Suprapubic skin (tissue), 4 donors: ENCODE results near the gene PIK3R1. TPM values are rescaled to one million over a fixed set of nuclear protein-coding genes. Genes with fewer than 3 reads are reported as not detected.

Experiments used
- DNase-seq, 2 donors: peaks; one replicate each; pipeline ENCODE4 v3.0.0-alpha.2; 2019; ENCODE audit warnings: low spot score in 2 of 2
- H3K27ac ChIP-seq: fragments of 200-600 bp; sonication (generic); one replicate; pipeline ENCODE4 v1.5.1; 2019
- H3K27me3 ChIP-seq: fragments of 200-600 bp; sonication (generic); one replicate; pipeline ENCODE4 v1.5.1; 2019
- H3K36me3 ChIP-seq: fragments of 200-600 bp; sonication (generic); one replicate; pipeline ENCODE4 v1.5.1; 2019
- H3K4me1 ChIP-seq: fragments of 200-600 bp; sonication (generic); one replicate; pipeline ENCODE4 v1.5.1; 2019
- H3K4me3 ChIP-seq: fragments of 200-600 bp; sonication (generic); one replicate; pipeline ENCODE4 v1.5.1; 2019; ENCODE audit warnings: mild to moderate bottlenecking
- H3K9me3 ChIP-seq: fragments of 200-600 bp; sonication (generic); one replicate; pipeline ENCODE4 v1.5.1; 2019
- EP300 ChIP-seq: sonication (generic); formaldehyde crosslinking; IDR thresholded peaks from one replicate; pipeline ENCODE4 v1.6.1; 2017; ENCODE audit warnings: antibody characterized with exemption
- POLR2A ChIP-seq, 2 donors: fragments of 450-650 bp; IDR thresholded peaks; one replicate each; pipeline ENCODE4 v1.6.1; 2017; ENCODE audit warnings: antibody characterized with exemption in 2 of 2, mild to moderate bottlenecking in 2 of 2, moderate library complexity in 2 of 2
- POLR2AphosphoS5 ChIP-seq, 3 donors: sonication (generic); formaldehyde crosslinking; IDR thresholded peaks; one replicate each; pipeline ENCODE4 v1.6.1; 2017; ENCODE audit warnings: antibody characterized with exemption in 3 of 3
- WGBS: methylation state at CpG from one replicate; pipeline ENCODE4 v1.1.5; 2018; 5-methylcytosine and 5-hydroxymethylcytosine counted together
- total RNA-seq, 4 donors: library from RNA; depleted of rRNA; stranded (reverse); fragments of >200 nt; gene quantifications; one replicate each; pipeline ENCODE4 v1.1.0, GENCODE V29; 2016
- TF ChIP-seq, protein P1 (sequence below), 2 donors: fragments of 200-600 bp in 1 of 2; fragments of 450-650 bp in 1 of 2; sonication (generic) in 1 of 2; IDR thresholded peaks; one replicate each; pipeline ENCODE4 v1.5.1; 2016 to 2019; ENCODE audit warnings: antibody characterized with exemption in 2 of 2, mild to moderate bottlenecking in 1 of 2, moderate library complexity in 1 of 2

PIK3R1 gene
- total RNA-seq, 4 donors from 2014 or later = 96.5 to 257 (median 181) TPM

DNA sequence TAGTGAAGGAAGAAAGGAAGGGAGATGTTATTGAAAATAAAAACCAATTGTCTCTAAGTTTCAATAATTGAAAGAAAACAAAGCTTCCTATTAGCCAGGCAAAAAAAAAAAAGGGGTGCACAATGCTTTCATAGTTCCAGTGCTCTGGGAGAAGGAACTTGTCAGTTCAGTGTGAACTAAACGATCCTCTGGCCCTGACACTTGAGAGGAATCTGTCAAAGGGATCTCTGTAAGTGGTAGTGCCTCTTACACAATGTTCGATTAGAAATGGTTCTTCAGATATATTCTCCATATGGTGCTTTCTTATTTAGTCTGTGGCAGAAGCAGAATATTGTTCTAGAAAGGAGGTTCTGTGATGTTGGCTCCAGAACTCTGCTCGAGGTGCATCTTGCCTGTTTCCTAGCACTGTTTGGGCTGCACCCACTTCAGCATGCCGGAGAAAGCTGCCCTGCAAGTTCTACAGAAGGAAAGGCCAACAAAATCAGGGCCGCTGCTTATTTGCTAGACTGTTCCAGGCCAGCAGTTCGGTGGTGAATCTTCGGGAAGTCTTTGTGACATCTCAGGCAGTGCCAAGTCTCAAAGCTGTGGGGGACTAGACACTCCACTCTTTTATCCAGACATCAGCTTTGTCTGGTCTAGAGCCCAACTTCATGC lies 90.9 kb downstream of the PIK3R1 start:
- no peak overlapping the region for H3K4me3 ChIP-seq
- DNase-seq = no peak
- WGBS = 55% methylated on average over 7 of the region's 7 CpGs
- peaks cover 35% of the 10 kb centered on the region for H3K4me1 ChIP-seq
- TF ChIP-seq POLR2AphosphoS5 (IDR thresholded peaks at IDR 0.05) (no peak), POLR2A (IDR thresholded peaks at IDR 0.05) (no peak), EP300 (no peak)
- TF ChIP-seq, protein P1, sequence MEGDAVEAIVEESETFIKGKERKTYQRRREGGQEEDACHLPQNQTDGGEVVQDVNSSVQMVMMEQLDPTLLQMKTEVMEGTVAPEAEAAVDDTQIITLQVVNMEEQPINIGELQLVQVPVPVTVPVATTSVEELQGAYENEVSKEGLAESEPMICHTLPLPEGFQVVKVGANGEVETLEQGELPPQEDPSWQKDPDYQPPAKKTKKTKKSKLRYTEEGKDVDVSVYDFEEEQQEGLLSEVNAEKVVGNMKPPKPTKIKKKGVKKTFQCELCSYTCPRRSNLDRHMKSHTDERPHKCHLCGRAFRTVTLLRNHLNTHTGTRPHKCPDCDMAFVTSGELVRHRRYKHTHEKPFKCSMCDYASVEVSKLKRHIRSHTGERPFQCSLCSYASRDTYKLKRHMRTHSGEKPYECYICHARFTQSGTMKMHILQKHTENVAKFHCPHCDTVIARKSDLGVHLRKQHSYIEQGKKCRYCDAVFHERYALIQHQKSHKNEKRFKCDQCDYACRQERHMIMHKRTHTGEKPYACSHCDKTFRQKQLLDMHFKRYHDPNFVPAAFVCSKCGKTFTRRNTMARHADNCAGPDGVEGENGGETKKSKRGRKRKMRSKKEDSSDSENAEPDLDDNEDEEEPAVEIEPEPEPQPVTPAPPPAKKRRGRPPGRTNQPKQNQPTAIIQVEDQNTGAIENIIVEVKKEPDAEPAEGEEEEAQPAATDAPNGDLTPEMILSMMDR (IDR thresholded peaks at IDR 0.05) = no peak
- no peaks in the 10 kb centered on the region for H3K9me3 ChIP-seq
- H3K27ac ChIP-seq = peak overlapping the region; percentile 71
- H3K36me3 ChIP-seq = peaks cover 8% of the 10 kb centered on the region
- no peaks in the 10 kb centered on the region for H3K27me3 ChIP-seq

DNA sequence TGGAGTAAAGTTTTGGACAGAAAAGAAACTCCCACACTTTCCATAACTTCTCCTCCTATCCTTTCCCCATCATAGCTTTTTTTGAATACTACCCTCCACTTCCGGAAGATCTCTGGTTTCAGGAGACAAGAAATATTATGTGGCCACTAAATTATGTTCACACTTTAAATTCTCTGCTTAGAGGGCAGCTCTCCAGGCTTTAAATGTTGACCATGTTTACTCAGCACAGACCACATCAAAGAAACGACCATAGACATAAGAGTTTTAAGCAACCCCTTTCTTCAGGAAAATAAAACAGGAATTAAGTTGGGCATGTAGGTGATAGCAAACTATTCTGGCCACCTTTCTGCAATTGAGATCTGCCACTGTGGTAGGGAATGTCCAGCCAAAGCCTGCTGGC lies 97.8 kb downstream of the PIK3R1 start:
- no peak for DNase-seq
- no peak overlapping the region for H3K27ac ChIP-seq
- peaks cover 6% of the 10 kb centered on the region for H3K4me1 ChIP-seq
- H3K36me3 ChIP-seq = no peaks in the 10 kb centered on the region
- no peaks in the 10 kb centered on the region for H3K9me3 ChIP-seq
- H3K4me3 ChIP-seq = no peak overlapping the region
- WGBS = 47% methylated on average over 2 of the region's 2 CpGs
- H3K27me3 ChIP-seq = no peaks in the 10 kb centered on the region
- TF ChIP-seq POLR2AphosphoS5 (IDR thresholded peaks at IDR 0.05) (no peak), EP300 (no peak), POLR2A (IDR thresholded peaks at IDR 0.05) (no peak)
- TF ChIP-seq, protein P1 (IDR thresholded peaks at IDR 0.05) = no peak

DNA sequence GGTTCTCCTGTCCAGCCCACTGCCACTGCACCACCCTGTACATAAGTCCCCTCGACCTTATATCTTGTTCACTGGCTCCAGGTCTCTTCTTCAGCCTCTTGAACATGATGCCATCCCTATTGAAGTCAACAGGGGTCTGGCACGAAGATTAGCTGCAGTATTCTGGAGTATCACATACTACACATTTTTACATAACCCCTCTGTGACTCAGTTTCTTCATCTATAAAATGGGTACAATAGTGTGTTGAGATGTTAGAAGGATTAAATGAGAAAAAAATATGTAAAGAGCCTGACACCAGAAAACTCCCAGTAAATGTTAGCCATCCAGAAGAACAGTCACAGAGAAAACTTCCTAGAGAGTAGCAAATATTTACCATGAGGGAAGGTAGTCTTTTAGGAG lies 98.9 kb downstream of the PIK3R1 start:
- H3K4me3 ChIP-seq = no peak overlapping the region
- no peaks in the 10 kb centered on the region for H3K9me3 ChIP-seq
- H3K27me3 ChIP-seq = no peaks in the 10 kb centered on the region
- no peaks in the 10 kb centered on the region for H3K36me3 ChIP-seq
- 95% methylated on average over 2 of the region's 2 CpGs for WGBS
- no peak for DNase-seq
- TF ChIP-seq POLR2A (IDR thresholded peaks at IDR 0.05) (no peak), POLR2AphosphoS5 (IDR thresholded peaks at IDR 0.05) (no peak), EP300 (no peak)
- TF ChIP-seq, protein P1 (IDR thresholded peaks at IDR 0.05) = no peak
- H3K4me1 ChIP-seq = peaks cover 6% of the 10 kb centered on the region
- H3K27ac ChIP-seq = no peak overlapping the region

DNA sequence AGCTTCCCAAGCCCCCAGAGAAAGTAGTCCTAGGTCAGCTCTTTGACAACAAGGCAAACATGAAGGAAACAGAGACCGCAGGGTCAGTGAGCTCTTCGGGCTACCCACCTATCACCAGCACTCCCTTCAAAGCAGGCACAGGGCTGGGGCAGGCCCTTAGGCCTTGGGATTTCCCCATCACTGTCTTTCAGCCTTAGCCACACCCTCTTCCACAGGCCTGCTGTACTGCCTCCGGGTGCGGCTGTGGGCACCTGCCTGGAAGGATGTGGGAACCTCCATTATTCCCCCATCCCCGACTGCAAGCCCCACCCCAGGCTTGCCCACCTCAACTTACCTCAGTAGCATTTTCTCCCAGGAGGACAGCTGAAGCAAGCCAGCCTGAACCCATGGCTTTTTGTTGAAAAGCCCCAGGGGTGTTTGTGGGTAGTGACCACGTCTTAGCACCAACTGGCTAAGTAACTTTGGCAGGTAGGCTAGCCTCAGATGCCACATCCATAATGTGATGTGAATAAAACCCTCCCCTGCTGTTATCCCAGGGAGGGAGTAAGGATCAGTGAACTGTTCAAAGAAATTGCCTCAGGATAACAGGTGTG lies 100.2 kb downstream of the PIK3R1 start:
- no peak overlapping the region for H3K27ac ChIP-seq
- whole genome bisulfite sequencing = 57% methylated on average over 6 of the region's 6 CpGs
- TF ChIP-seq POLR2A (IDR thresholded peaks at IDR 0.05) (no peak), POLR2AphosphoS5 (IDR thresholded peaks at IDR 0.05) (no peak), EP300 (no peak)
- TF ChIP-seq, protein P1 (IDR thresholded peaks at IDR 0.05) = no peak

DNA sequence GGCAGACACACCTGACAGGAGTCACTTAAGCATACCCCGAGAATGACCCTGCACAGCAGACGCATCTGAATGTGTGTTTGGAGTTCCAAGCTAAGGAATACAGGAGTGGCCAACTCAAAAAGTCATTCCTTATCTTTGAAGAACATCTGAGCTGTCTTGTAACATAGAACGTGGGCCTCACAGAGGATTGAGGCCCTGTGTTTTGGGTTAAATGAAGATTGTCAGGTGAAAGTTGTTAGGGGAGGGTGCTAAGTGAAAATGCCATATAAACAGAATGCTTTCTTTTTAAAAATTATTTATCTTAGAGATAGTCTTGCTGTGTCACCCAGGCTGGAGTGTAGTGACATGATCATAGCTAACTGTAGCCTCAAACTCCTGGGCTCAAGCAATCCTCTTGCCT lies 100.9 kb downstream of the PIK3R1 start:
- no peak overlapping the region for H3K27ac ChIP-seq
- no peak overlapping the region for H3K4me3 ChIP-seq
- no peaks in the 10 kb centered on the region for H3K27me3 ChIP-seq
- no peaks in the 10 kb centered on the region for H3K9me3 ChIP-seq
- DNase-seq = no peak
- TF ChIP-seq POLR2AphosphoS5 (IDR thresholded peaks at IDR 0.05) (no peak), POLR2A (IDR thresholded peaks at IDR 0.05) (no peak), EP300 (no peak)
- TF ChIP-seq, protein P1 (IDR thresholded peaks at IDR 0.05) = no peak
- 82% methylated on average over 3 of the region's 3 CpGs for WGBS
- peaks cover 6% of the 10 kb centered on the region for H3K4me1 ChIP-seq
- no peaks in the 10 kb centered on the region for H3K36me3 ChIP-seq

More for the DNA sequence above, 100.2 kb downstream of the PIK3R1 start:
- DNase-seq = no peak
- Histone ChIP-seq H3K4me3 (no peak overlapping the region), H3K4me1 (peaks cover 6% of the 10 kb centered on the region), H3K36me3 (no peaks in the 10 kb centered on the region), H3K27me3 (no peaks in the 10 kb centered on the region), H3K9me3 (no peaks in the 10 kb centered on the region)
